GM12878 (cell line): ENCODE measurements around the gene RFXANK. TPM values are rescaled to one million over a fixed set of nuclear protein-coding genes. Genes with fewer than 3 reads are reported as not detected.
A peak's percentile ranks its signal among the peaks of the same experiment; 100 is the strongest.

ENCODE experiments used
- ATF7 ChIP-seq: fragments of 450-650 bp; IDR thresholded peaks from 2 replicates; pipeline ENCODE4 v1.6.1; 2016; ENCODE audit warnings: low read depth, mild to moderate bottlenecking
- BHLHE40 ChIP-seq, 2 experiments: fragments of 450-650 bp in 1 of 2; IDR thresholded peaks; 2 replicates each; pipeline ENCODE4 v1.6.1; 2011 to 2017; ENCODE audit warnings: low read depth in 2 of 2, borderline replicate concordance in 1 of 2, improper control_type of control experiment in 1 of 2, low read length in 1 of 2, mild to moderate bottlenecking in 1 of 2
- GABPA ChIP-seq: IDR thresholded peaks from 2 replicates; pipeline ENCODE4 v1.6.1; 2014; ENCODE audit warnings: antibody characterized with exemption, low read depth, mild to moderate bottlenecking, inconsistent platforms
- IRF4 ChIP-seq: IDR thresholded peaks from 2 replicates; pipeline ENCODE4 v1.6.1; 2011; ENCODE audit warnings: low read depth, low read length
- KDM1A ChIP-seq: fragments of 200-600 bp; sonication (generic); IDR thresholded peaks from 2 replicates; pipeline ENCODE4 v1.6.1; 2016; ENCODE audit warnings: borderline replicate concordance
- NFXL1 ChIP-seq: fragments of 450-650 bp; IDR thresholded peaks from 2 replicates; pipeline ENCODE4 v1.6.1; 2017; ENCODE audit warnings: antibody characterized with exemption, mild to moderate bottlenecking, borderline replicate concordance
- NKRF ChIP-seq: fragments of 450-650 bp; conservative IDR thresholded peaks from 2 replicates; pipeline ENCODE4 v1.6.1; 2017; ENCODE audit warnings: mild to moderate bottlenecking, moderate library complexity
- PML ChIP-seq: IDR thresholded peaks from 2 replicates; pipeline ENCODE4 v1.6.1; 2012; ENCODE audit warnings: low read length, inconsistent platforms
- POLR2AphosphoS5 ChIP-seq: IDR thresholded peaks from 2 replicates; pipeline ENCODE4 v1.6.1; 2011; ENCODE audit warnings: mild to moderate bottlenecking, low read length, inconsistent platforms
- REST ChIP-seq: IDR thresholded peaks from 2 replicates; pipeline ENCODE4 v1.6.1; 2012; ENCODE audit warnings: mild to moderate bottlenecking, low read depth, low read length
- SIN3A ChIP-seq: IDR thresholded peaks from 2 replicates; pipeline ENCODE4 v1.6.1; 2012; ENCODE audit warnings: low read depth, low read length, improper control_type of control experiment
- TCF12 ChIP-seq: IDR thresholded peaks from 2 replicates; pipeline ENCODE4 v1.6.1; 2011; ENCODE audit warnings: low read depth, mild to moderate bottlenecking, low read length
- USF1 ChIP-seq: IDR thresholded peaks from 2 replicates; pipeline ENCODE4 v1.6.1; 2011; ENCODE audit warnings: borderline replicate concordance, low read depth, mild to moderate bottlenecking, moderate library complexity, mixed read lengths, low read length; ENCODE audit not compliant: insufficient read depth; ENCODE audit errors: extremely low read length
- ZBED1 ChIP-seq: IDR thresholded peaks from 2 replicates; pipeline ENCODE4 v1.6.1; 2016; ENCODE audit warnings: borderline replicate concordance
- ZBTB4 ChIP-seq: fragments of 450-650 bp; formaldehyde crosslinking; IDR thresholded peaks from 2 replicates; pipeline ENCODE4 v1.4.0; 2022; ENCODE audit warnings: mild to moderate bottlenecking, moderate library complexity
- ZNF217 ChIP-seq: fragments of 450-650 bp; IDR thresholded peaks from 2 replicates; pipeline ENCODE4 v1.6.1; 2017; ENCODE audit warnings: antibody characterized with exemption, mild to moderate bottlenecking
- ZNF24 ChIP-seq: fragments of 450-650 bp; IDR thresholded peaks from 2 replicates; pipeline ENCODE4 v1.6.1; 2017; ENCODE audit warnings: antibody characterized with exemption, mild to moderate bottlenecking
- polyA plus RNA-seq, 11 experiments: library from polyadenylated mRNA; depleted of rRNA in 4 of 11; unstranded in 6 of 11; stranded (reverse) in 5 of 11; fragments of >200 nt; fragmentation: Nextera tagmentation in 4 of 11; fragmentation: Illumina TruSeq in 1 of 11; extraction: Ambion mirVana in 4 of 11; extraction: Trizol in 1 of 11; gene quantifications; 1 replicate in 1 of 11; 2 replicates in 10 of 11; pipeline versions ENCODE4 v1.2.1 to v1.2.3, GENCODE V29; 2011 to 2016; ENCODE audit warnings: inconsistent platforms in 2 of 11, missing spikeins in 2 of 11, low read depth in 1 of 11
- total RNA-seq, 4 experiments: library from RNA; depleted of rRNA in 3 of 4; stranded (reverse); fragments of >200 nt in 3 of 4; fragmentation: Illumina TruSeq in 1 of 4; extraction: Trizol in 1 of 4; gene quantifications; 2 replicates each; pipeline versions ENCODE4 v1.2.1 to v1.2.3, GENCODE V29; 2013 to 2021

The RFXANK gene
- total and polyA plus RNA-seq, 10 of the 15 experiments (the other 5 are each of a cell fraction or from before 2014, with no cell fraction given) = 70.8 to 125 (median 95.7) TPM

GRCh38 chr19:19192910-19193423 is 909 bp downstream of the RFXANK start (continued):
- TF ChIP-seq NKRF (peak; percentile 53; the same call in 1 of the 2 replicates), KDM1A (no peak), TCF12 (no peak), ATF7 (no peak), NFXL1 (no peak), USF1 (no peak), ZNF24 (no peak), POLR2AphosphoS5 (no peak), REST (0 out of 2 replicates have a peak, but pooled peaks have one; percentile 18), ZBED1 (no peak), BHLHE40 (IDR thresholded peaks at IDR 0.05; ENCODE audit: borderline replicate concordance in 1 of 2, low read depth in 2 of 2, low read length in 1 of 2) (peak; percentile 78 to 88), GABPA (no peak), SIN3A (no peak), ZBTB4 (CRISPR knock-in tag) (no peak), IRF4 (no peak), PML (peak; percentile 41; the same call in 1 of the 2 replicates), ZNF217 (no peak)
